GM12878 (cell line): Measurements from ENCODE around the gene PIK3R3.

Experiments used
- ATF7 ChIP-seq: fragments of 450-650 bp; IDR thresholded peaks from 2 replicates; pipeline ENCODE4 v1.6.1; 2016; ENCODE audit warnings: low read depth, mild to moderate bottlenecking
- HCFC1 ChIP-seq: fragments of 150-350 bp; IDR thresholded peaks from 2 replicates; pipeline ENCODE4 v1.6.1; 2014; ENCODE audit warnings: low read length
- HDAC2 ChIP-seq: fragments of 200-600 bp; sonication (generic); IDR thresholded peaks from 2 replicates; pipeline ENCODE4 v1.6.1; 2017
- JUND ChIP-seq: IDR thresholded peaks from 2 replicates; pipeline ENCODE4 v1.6.1; 2012; ENCODE audit warnings: low read depth, mild to moderate bottlenecking, low read length, improper control_type of control experiment, moderate library complexity
- POLR2A ChIP-seq: IDR thresholded peaks from 2 replicates; pipeline ENCODE4 v1.6.1; 2011; ENCODE audit warnings: low read depth, mild to moderate bottlenecking, low read length
- RFX5 ChIP-seq: IDR thresholded peaks from 2 replicates; pipeline ENCODE4 v1.6.1; 2011; ENCODE audit warnings: low read depth, low read length, improper control_type of control experiment
- TAF1 ChIP-seq: IDR thresholded peaks from 2 replicates; pipeline ENCODE4 v1.6.1; 2011; ENCODE audit warnings: mild to moderate bottlenecking, low read depth, low read length, borderline replicate concordance
- TF ChIP-seq, protein P1 (sequence below), 3 experiments: IDR thresholded peaks in 2 of 3; conservative IDR thresholded peaks in 1 of 3; 2 replicates each; pipeline ENCODE4 v1.5.1; 2011; ENCODE audit warnings: low read depth in 3 of 3, low read length in 3 of 3, mild to moderate bottlenecking in 3 of 3, control low read depth in 2 of 3, moderate library complexity in 2 of 3, inconsistent platforms in 1 of 3, mixed read lengths in 1 of 3; ENCODE audit not compliant: control insufficient read depth in 2 of 3, insufficient read depth in 1 of 3; ENCODE audit errors: extremely low read depth in 1 of 3
- TF ChIP-seq, protein P2 (sequence below): IDR thresholded peaks from 2 replicates; pipeline ENCODE4 v1.6.1; 2012; ENCODE audit warnings: low read depth, low read length, improper control_type of control experiment
- TF ChIP-seq, protein P3 (sequence below): fragments of 450-650 bp; IDR thresholded peaks from 2 replicates; pipeline ENCODE4 v1.6.1; 2014; ENCODE audit warnings: mild to moderate bottlenecking

DNA sequence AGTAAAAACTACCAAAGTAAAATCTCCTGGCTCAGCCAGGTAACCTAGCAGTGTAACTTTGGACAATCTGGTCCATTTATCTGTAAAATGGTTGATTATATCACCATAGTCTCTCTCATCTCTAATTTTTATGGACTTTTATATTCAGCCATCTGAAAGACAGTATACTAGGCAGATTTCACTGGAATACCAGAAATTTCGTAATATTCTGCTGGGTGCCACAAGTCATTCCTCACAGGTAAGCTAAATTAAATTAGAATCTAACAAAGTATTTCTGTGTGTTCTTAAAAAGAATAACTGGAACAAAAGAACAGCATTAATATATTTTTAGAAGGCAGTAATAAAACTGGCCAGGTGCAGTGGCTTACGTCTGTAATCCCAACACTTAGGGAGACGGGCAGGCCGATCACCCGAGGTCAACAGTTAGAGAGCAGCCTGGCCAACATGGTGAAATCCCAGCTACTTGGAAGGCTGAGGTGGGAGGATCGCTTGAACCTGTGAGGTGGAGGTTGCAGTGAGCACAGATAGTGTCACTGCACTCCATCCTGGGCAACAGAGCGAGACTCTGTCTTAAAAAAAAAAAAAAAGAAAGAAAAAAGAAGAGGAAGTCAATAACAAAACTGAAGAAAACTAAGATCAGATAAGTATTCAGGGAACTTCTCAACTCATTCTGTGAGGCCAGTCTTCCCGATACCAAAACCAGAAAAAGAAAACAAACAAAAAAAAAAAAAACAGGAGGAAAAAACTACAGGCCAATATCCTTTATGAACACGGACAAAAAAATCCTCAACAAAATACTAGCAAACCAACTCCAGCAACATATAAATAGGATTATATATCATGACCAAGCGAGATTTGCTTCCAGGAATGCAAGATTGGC, 35.9 kb downstream of the PIK3R3 start:
- TF ChIP-seq POLR2A (no peak), HDAC2 (no peak), RFX5 (no peak), JUND (no peak), TAF1 (no peak), HCFC1 (no peak), ATF7 (no peak)
- TF ChIP-seq, protein P1, sequence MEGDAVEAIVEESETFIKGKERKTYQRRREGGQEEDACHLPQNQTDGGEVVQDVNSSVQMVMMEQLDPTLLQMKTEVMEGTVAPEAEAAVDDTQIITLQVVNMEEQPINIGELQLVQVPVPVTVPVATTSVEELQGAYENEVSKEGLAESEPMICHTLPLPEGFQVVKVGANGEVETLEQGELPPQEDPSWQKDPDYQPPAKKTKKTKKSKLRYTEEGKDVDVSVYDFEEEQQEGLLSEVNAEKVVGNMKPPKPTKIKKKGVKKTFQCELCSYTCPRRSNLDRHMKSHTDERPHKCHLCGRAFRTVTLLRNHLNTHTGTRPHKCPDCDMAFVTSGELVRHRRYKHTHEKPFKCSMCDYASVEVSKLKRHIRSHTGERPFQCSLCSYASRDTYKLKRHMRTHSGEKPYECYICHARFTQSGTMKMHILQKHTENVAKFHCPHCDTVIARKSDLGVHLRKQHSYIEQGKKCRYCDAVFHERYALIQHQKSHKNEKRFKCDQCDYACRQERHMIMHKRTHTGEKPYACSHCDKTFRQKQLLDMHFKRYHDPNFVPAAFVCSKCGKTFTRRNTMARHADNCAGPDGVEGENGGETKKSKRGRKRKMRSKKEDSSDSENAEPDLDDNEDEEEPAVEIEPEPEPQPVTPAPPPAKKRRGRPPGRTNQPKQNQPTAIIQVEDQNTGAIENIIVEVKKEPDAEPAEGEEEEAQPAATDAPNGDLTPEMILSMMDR (IDR thresholded peaks at IDR 0.05 in 2 of 3, conservative IDR thresholded peaks at IDR 0.05 in 1 of 3; ENCODE audit: control insufficient read depth in 2 of 3, extremely low read depth in 1 of 3, insufficient read depth in 1 of 3, low read depth in 3 of 3, low read length in 3 of 3): no peak
- TF ChIP-seq, protein P2, sequence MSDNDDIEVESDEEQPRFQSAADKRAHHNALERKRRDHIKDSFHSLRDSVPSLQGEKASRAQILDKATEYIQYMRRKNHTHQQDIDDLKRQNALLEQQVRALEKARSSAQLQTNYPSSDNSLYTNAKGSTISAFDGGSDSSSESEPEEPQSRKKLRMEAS: no peak
- TF ChIP-seq, protein P3, sequence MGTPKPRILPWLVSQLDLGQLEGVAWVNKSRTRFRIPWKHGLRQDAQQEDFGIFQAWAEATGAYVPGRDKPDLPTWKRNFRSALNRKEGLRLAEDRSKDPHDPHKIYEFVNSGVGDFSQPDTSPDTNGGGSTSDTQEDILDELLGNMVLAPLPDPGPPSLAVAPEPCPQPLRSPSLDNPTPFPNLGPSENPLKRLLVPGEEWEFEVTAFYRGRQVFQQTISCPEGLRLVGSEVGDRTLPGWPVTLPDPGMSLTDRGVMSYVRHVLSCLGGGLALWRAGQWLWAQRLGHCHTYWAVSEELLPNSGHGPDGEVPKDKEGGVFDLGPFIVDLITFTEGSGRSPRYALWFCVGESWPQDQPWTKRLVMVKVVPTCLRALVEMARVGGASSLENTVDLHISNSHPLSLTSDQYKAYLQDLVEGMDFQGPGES: no peak
